Endothelial cell (in vitro differentiated cells): ENCODE measurements around the gene BEST4. TPM values are rescaled to one million over a fixed set of nuclear protein-coding genes. Genes with fewer than 3 reads are reported as not detected.
"Not testable (repeated sequence)": the region's sequence is repeated elsewhere in the genome, so short reads cannot be mapped to it uniquely, and the experiment has no call there.

Source experiments
- DNase-seq: peaks from one replicate; pipeline ENCODE4 v3.0.0; 2021; ENCODE audit warnings: low spot score
- H3K27ac Mint-ChIP-seq: one replicate; pipeline ENCODE4 v1.8.0; 2021; ENCODE audit warnings: mixed read lengths, inconsistent platforms; ENCODE audit not compliant: unreplicated experiment
- H3K27me3 Mint-ChIP-seq: one replicate; pipeline ENCODE4 v1.8.0; 2021; ENCODE audit warnings: mild to moderate bottlenecking, moderate library complexity, mixed read lengths, inconsistent platforms; ENCODE audit not compliant: unreplicated experiment
- H3K36me3 Mint-ChIP-seq: one replicate; pipeline ENCODE4 v1.8.0; 2021; ENCODE audit warnings: mild to moderate bottlenecking, low read depth, mixed read lengths, inconsistent platforms; ENCODE audit not compliant: unreplicated experiment
- H3K4me1 Mint-ChIP-seq: one replicate; pipeline ENCODE4 v1.8.0; 2021; ENCODE audit warnings: mild to moderate bottlenecking, mixed read lengths, inconsistent platforms; ENCODE audit not compliant: unreplicated experiment
- H3K4me3 Mint-ChIP-seq: one replicate; pipeline ENCODE4 v1.8.0; 2021; ENCODE audit warnings: mild to moderate bottlenecking, mixed read lengths, inconsistent platforms; ENCODE audit not compliant: unreplicated experiment
- H3K9me3 Mint-ChIP-seq: one replicate; pipeline ENCODE4 v1.8.0; 2021; ENCODE audit warnings: mixed read lengths, inconsistent platforms; ENCODE audit not compliant: unreplicated experiment
- CTCF ChIP-seq: fragments of 200-600 bp; sonication (generic); IDR thresholded peaks from one replicate; pipeline ENCODE4 v1.5.0; 2021; ENCODE audit warnings: antibody characterized with exemption; ENCODE audit not compliant: unreplicated experiment
- total RNA-seq: library from RNA; stranded (reverse); fragmentation: NEBNext Ultra II Directional; extraction: Animal tissue kit (Norgen Biotek cat#: 25700); gene quantifications from one replicate; pipeline ENCODE4 v1.2.1, GENCODE V29; 2021; ENCODE audit not compliant: unreplicated experiment

Gene BEST4
- total RNA-seq, 1 donor from 2014 or later: 0.18 TPM

GRCh38 chr1:44798481-44799365 is 10.8 kb upstream of the BEST4 start:
- Mint-ChIP-seq H3K9me3 (no peaks in the 10 kb centered on the region), H3K27ac (no peak overlapping the region), H3K27me3 (peaks cover 10% of the 10 kb centered on the region), H3K4me3 (no peak overlapping the region), H3K4me1 (peaks cover 20% of the 10 kb centered on the region), H3K36me3 (peaks cover 11% of the 10 kb centered on the region)
- no peak for DNase-seq
- TF ChIP-seq CTCF: no peak

GRCh38 chr1:44797886-44798285 is 9.9 kb upstream of the BEST4 start:
- H3K27ac Mint-ChIP-seq, H3K9me3 Mint-ChIP-seq, H3K4me3 Mint-ChIP-seq, DNase-seq, H3K36me3 Mint-ChIP-seq: not testable (repeated sequence)
- Mint-ChIP-seq H3K4me1 (peaks cover 17% of the 10 kb centered on the region), H3K27me3 (peaks cover 12% of the 10 kb centered on the region)

- no peaks in the 10 kb centered on the region for H3K36me3 Mint-ChIP-seq
- H3K9me3 Mint-ChIP-seq: no peaks in the 10 kb centered on the region
- TF ChIP-seq CTCF: no peak
- H3K27me3 Mint-ChIP-seq: peaks cover 7% of the 10 kb centered on the region
- H3K27ac Mint-ChIP-seq: no peak overlapping the region
- no peak for DNase-seq
- no peak overlapping the region for H3K4me3 Mint-ChIP-seq
- H3K4me1 Mint-ChIP-seq: peaks cover 2% of the 10 kb centered on the region
Measured at GRCh38 chr1:44792736-44793502, 4.9 kb upstream of the BEST4 start.

- TF ChIP-seq CTCF: no peak
- Mint-ChIP-seq H3K27ac (no peak overlapping the region), H3K27me3 (peaks cover 7% of the 10 kb centered on the region), H3K4me1 (peaks cover 2% of the 10 kb centered on the region), H3K9me3 (no peaks in the 10 kb centered on the region), H3K4me3 (no peak overlapping the region), H3K36me3 (no peaks in the 10 kb centered on the region)
- no peak for DNase-seq
Measured at GRCh38 chr1:44790968-44791801, 3.2 kb upstream of the BEST4 start.

- Mint-ChIP-seq H3K27me3 (peaks cover 16% of the 10 kb centered on the region), H3K27ac (no peak overlapping the region), H3K9me3 (no peaks in the 10 kb centered on the region), H3K36me3 (no peaks in the 10 kb centered on the region), H3K4me1 (peaks cover 8% of the 10 kb centered on the region), H3K4me3 (no peak overlapping the region)
- no peak for TF ChIP-seq CTCF
- no peak for DNase-seq
Measured at GRCh38 chr1:44787506-44787905, 464 bp downstream of the BEST4 start.
